Keratinocyte (primary cell): ENCODE results near the gene APEH. TPM values are rescaled to one million over a fixed set of nuclear protein-coding genes. Genes with fewer than 3 reads are reported as not detected.

ENCODE experiments used
- DNase-seq: peaks from one replicate; pipeline ENCODE4 v3.0.0-alpha.2; 2011; ENCODE audit warnings: low read depth, missing footprints, low spot score
- FAIRE-seq: peaks from 2 replicates; lab custom pipeline; 2011; peaks lifted over from hg19 to GRCh38; lab: Jason Lieb, UNC
- H2AFZ ChIP-seq: 2 replicates; pipeline ENCODE4 v1.6.0; 2012; ENCODE audit warnings: low read length, control low read depth, inconsistent platforms; ENCODE audit not compliant: control insufficient read depth
- H3K27ac ChIP-seq: 2 replicates; pipeline ENCODE4 v1.5.1; 2011; ENCODE audit warnings: low read length; ENCODE audit not compliant: control insufficient read depth, insufficient read depth
- H3K27me3 ChIP-seq: 3 replicates; pipeline ENCODE4 v1.6.0; 2011; ENCODE audit warnings: low read length; ENCODE audit not compliant: control insufficient read depth, insufficient read depth; ENCODE audit errors: extremely low read depth
- H3K36me3 ChIP-seq, 2 experiments: 2 replicates in 1 of 2; 3 replicates in 1 of 2; pipeline ENCODE4 v1.5.1; 2011; ENCODE audit warnings: low read length in 2 of 2, mild to moderate bottlenecking in 1 of 2; ENCODE audit not compliant: control insufficient read depth in 2 of 2, insufficient read depth in 2 of 2; ENCODE audit errors: extremely low read depth in 1 of 2
- H3K4me1 ChIP-seq: 3 replicates; pipeline ENCODE4 v1.5.1; 2011; ENCODE audit warnings: low read length; ENCODE audit not compliant: control insufficient read depth, insufficient read depth; ENCODE audit errors: extremely low read depth
- H3K4me2 ChIP-seq: 3 replicates; pipeline ENCODE4 v1.6.0; 2011; ENCODE audit warnings: low read depth, low read length; ENCODE audit not compliant: control insufficient read depth, insufficient read depth; ENCODE audit errors: extremely low read depth
- H3K4me3 ChIP-seq, 3 experiments: fragments of 200-600 bp in 1 of 3; sonication (generic) in 1 of 3; 2 replicates in 2 of 3; 3 replicates in 1 of 3; pipeline ENCODE4 v1.5.1; 2011 to 2016; ENCODE audit warnings: low read length in 3 of 3, mild to moderate bottlenecking in 3 of 3, control low read depth in 2 of 3, inconsistent platforms in 1 of 3, low read depth in 1 of 3, mixed read lengths in 1 of 3, mixed run types in 1 of 3, moderate library complexity in 1 of 3; ENCODE audit not compliant: control insufficient read depth in 2 of 3, insufficient read depth in 2 of 3; ENCODE audit errors: extremely low read depth in 1 of 3
- H3K79me2 ChIP-seq: 2 replicates; pipeline ENCODE4 v1.6.0; 2012; ENCODE audit warnings: low read length; ENCODE audit not compliant: control insufficient read depth, insufficient read depth
- H3K9ac ChIP-seq: 3 replicates; pipeline ENCODE4 v1.6.0; 2011; ENCODE audit warnings: low read length; ENCODE audit not compliant: control insufficient read depth, insufficient read depth; ENCODE audit errors: extremely low read depth
- H3K9me1 ChIP-seq: 3 replicates; pipeline ENCODE4 v1.6.0; 2011; ENCODE audit warnings: low read length; ENCODE audit not compliant: control insufficient read depth, insufficient read depth; ENCODE audit errors: extremely low read depth
- H3K9me3 ChIP-seq: 2 replicates; pipeline ENCODE4 v1.5.1; 2012; ENCODE audit warnings: low read depth, low read length; ENCODE audit not compliant: control insufficient read depth
- H4K20me1 ChIP-seq: 3 replicates; pipeline ENCODE4 v1.6.0; 2011; ENCODE audit warnings: low read length; ENCODE audit not compliant: control insufficient read depth, insufficient read depth; ENCODE audit errors: extremely low read depth
- EZH2 ChIP-seq: IDR thresholded peaks from one replicate; pipeline ENCODE4 v1.6.1; 2012; ENCODE audit warnings: inconsistent platforms, mild to moderate bottlenecking, low read length, moderate library complexity
- dilution Hi-C: fragments of 300-500 bp; cut with MboI; formaldehyde crosslinking; loops from one replicate; pipeline ENCODE4 v1.7.0; 2020; ENCODE audit warnings: low sequenced_read_pairs; ENCODE audit not compliant: extremely low pct_ligation_motif_present
- polyA plus RNA-seq, 5 experiments: library from polyadenylated mRNA; depleted of rRNA in 3 of 5; stranded (reverse) in 3 of 5; stranded (forward) in 1 of 5; unstranded in 1 of 5; fragments of >200 nt; gene quantifications; 1 replicate in 1 of 5; 2 replicates in 3 of 5; 3 replicates in 1 of 5; pipeline versions ENCODE4 v1.2.1 to v1.2.3, GENCODE V29; 2011 to 2012; ENCODE audit warnings: missing spikeins in 2 of 5, low read depth in 1 of 5, low replicate concordance in 1 of 5
- TF ChIP-seq, protein P1 (sequence below), 3 experiments: IDR thresholded peaks in 1 of 3; conservative IDR thresholded peaks in 1 of 3; optimal IDR thresholded peaks in 1 of 3; 2 replicates in 2 of 3; 3 replicates in 1 of 3; pipeline versions ENCODE3 to v1.5.1; 2011; ENCODE audit warnings: low read length in 3 of 3, mild to moderate bottlenecking in 3 of 3, moderate library complexity in 2 of 3, control low read depth in 1 of 3, inconsistent platforms in 1 of 3; ENCODE audit not compliant: insufficient read depth in 2 of 3; ENCODE audit errors: extremely low read depth in 1 of 3

The APEH gene
- polyA plus RNA-seq, 1 donor (not counting 4 experiments of a cell fraction or from before 2014, with no cell fraction given): 106 TPM

DNA sequence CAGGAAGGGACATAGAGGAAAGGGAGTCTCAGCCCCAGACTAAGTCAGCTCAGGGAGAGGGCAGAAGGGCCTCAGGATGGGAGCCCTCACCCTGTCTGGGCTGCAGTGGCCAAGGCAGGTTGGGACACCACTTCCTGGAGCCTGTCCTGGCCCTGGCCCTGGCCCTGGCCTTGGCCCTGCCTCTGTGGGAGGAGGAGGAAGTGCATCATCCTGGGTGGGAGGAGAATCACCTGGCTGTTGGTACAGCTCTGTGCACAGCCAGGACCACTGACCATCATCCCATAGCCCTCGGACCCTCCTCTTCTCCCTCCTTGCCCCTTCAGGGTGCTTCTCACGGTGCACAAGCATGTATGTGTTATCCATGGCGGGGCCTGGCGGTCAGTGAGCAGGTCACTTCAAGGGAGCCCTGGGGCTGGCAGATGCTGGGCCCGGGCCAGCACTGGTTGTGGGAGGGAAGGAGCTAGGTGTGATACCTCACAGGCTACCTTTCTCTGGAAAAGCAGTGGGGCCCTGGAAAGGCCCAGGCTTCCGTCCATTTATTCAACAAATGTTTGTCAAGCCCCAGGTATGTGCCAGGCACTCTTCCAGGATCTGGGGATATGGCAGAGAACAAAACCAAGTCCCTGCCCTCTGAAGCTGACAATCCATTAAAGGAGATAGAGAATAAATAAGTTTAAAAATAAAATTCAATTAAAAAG, 8.2 kb upstream of the APEH start:
- dilution Hi-C loops: loop anchor here (25.0 kb wide), 1 partner anchor 104 kb away; the partner anchor contains the start of gene BSN
- H3K9ac ChIP-seq: no peak overlapping the region

DNA sequence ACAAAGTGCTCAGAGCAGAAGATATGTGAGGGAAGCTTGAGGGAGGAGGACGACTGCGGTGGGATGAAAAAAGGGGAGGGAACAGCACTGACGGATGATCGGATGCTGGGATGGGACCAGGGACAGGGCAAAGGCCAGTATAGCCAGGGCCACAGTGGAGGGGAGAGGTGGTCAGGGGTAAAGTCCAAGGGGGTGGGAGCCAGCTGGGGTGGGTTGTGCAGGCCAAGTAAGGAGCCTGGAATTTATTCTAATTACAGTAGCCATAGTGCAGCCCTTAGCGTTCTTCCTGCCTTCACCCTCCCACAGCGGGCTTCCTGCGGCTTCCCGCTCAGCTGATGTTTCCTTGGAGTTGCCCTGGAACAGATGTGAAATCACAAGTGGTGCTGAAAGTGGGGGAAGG, 7.6 kb upstream of the APEH start:
- H3K36me3 ChIP-seq: no peaks in the 10 kb centered on the region
- no peaks in the 10 kb centered on the region for H4K20me1 ChIP-seq
- no peak overlapping the region for H2AFZ ChIP-seq
- no peak overlapping the region for H3K27ac ChIP-seq
- H3K9me1 ChIP-seq: no peaks in the 10 kb centered on the region
- no peak overlapping the region for H3K4me3 ChIP-seq
- H3K9me3 ChIP-seq: no peaks in the 10 kb centered on the region
- no peaks in the 10 kb centered on the region for H3K79me2 ChIP-seq
- peaks cover 5% of the 10 kb centered on the region for H3K27me3 ChIP-seq
- dilution Hi-C loops: loop anchor here (25.0 kb wide), 1 partner anchor 104 kb away; the partner anchor contains the start of gene BSN
- H3K4me1 ChIP-seq: peaks cover 10% of the 10 kb centered on the region
- DNase-seq: no peak
- no peak overlapping the region for H3K4me2 ChIP-seq
- TF ChIP-seq EZH2: no peak
- no peak overlapping the region for H3K9ac ChIP-seq
- no peak for FAIRE-seq

More for the DNA sequence above, 8.2 kb upstream of the APEH start:
- Histone ChIP-seq H3K4me2 (no peak overlapping the region), H2AFZ (no peak overlapping the region), H3K36me3 (no peaks in the 10 kb centered on the region), H3K79me2 (no peaks in the 10 kb centered on the region), H3K27me3 (peaks cover 5% of the 10 kb centered on the region), H3K9me1 (no peaks in the 10 kb centered on the region), H3K4me3 (no peak overlapping the region), H3K4me1 (peaks cover 10% of the 10 kb centered on the region), H3K9me3 (no peaks in the 10 kb centered on the region), H4K20me1 (no peaks in the 10 kb centered on the region), H3K27ac (no peak overlapping the region)
- FAIRE-seq: no peak
- TF ChIP-seq, protein P1, sequence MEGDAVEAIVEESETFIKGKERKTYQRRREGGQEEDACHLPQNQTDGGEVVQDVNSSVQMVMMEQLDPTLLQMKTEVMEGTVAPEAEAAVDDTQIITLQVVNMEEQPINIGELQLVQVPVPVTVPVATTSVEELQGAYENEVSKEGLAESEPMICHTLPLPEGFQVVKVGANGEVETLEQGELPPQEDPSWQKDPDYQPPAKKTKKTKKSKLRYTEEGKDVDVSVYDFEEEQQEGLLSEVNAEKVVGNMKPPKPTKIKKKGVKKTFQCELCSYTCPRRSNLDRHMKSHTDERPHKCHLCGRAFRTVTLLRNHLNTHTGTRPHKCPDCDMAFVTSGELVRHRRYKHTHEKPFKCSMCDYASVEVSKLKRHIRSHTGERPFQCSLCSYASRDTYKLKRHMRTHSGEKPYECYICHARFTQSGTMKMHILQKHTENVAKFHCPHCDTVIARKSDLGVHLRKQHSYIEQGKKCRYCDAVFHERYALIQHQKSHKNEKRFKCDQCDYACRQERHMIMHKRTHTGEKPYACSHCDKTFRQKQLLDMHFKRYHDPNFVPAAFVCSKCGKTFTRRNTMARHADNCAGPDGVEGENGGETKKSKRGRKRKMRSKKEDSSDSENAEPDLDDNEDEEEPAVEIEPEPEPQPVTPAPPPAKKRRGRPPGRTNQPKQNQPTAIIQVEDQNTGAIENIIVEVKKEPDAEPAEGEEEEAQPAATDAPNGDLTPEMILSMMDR (optimal IDR thresholded peaks at IDR 0.05 in 1 of 3, IDR thresholded peaks at IDR 0.05 in 1 of 3, conservative IDR thresholded peaks at IDR 0.05 in 1 of 3; ENCODE audit: extremely low read depth in 1 of 3, insufficient read depth in 2 of 3, low read length in 3 of 3): no peak
- no peak for TF ChIP-seq EZH2
- no peak for DNase-seq
